Measurements from ENCODE around the gene SHISA9. TPM values are rescaled to one million over a fixed set of nuclear protein-coding genes. Genes with fewer than 3 reads are reported as not detected.

SHISA9 gene
- total RNA-seq, 1 experiment from 2014 or later: not detected

DNA sequence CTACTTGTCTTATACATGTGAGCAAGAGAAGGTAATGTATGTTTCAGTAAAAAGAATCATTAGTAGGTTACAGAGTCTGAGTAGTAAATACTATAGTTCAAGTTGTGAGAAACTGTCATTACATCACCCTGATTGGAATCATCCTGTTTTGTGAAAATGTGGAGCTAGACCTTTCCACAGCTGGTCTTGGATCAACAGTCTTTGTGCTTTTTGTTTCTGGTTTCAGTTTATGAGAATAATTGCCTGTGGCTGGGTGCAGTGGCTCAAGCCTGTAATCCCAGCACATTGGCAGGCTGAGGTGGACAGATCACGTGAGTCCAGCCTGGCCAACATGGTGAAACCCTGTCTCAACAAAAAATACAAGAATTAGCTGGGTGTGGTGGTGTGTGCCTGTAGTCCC is 19.7 kb upstream of the SHISA9 start:
- Histone ChIP-seq H3K9me3 (ENCODE audit: control insufficient read depth in 1 of 2, insufficient read depth in 1 of 2, low read depth in 1 of 2, low read length in 2 of 2) (no peaks in the 10 kb centered on the region), H3K9me2 (ENCODE audit: insufficient read depth) (no peaks in the 10 kb centered on the region), H3K4me3 (replicated peaks in 1 of 2; ENCODE audit: low read depth in 1 of 2, low read length in 2 of 2) (no peak overlapping the region), H3K79me2 (ENCODE audit: insufficient read depth, low read length) (no peaks in the 10 kb centered on the region), H4K20me1 (ENCODE audit: insufficient read depth) (no peaks in the 10 kb centered on the region), H2AFZ (ENCODE audit: low read depth, low read length, poor library complexity, severe bottlenecking) (no peak overlapping the region), H3K4me2 (ENCODE audit: low read length) (no peak overlapping the region), H3K4me1 (ENCODE audit: control insufficient read depth in 1 of 2, insufficient read depth in 2 of 2, low read length in 2 of 2) (no peaks in the 10 kb centered on the region), H3K27ac (ENCODE audit: low read depth, low read length) (no peak overlapping the region), H3K27me3 (ENCODE audit: insufficient read depth, low read length) (peaks cover 3% of the 10 kb centered on the region), H3K36me3 (ENCODE audit: control insufficient read depth in 1 of 2, insufficient read depth in 2 of 2, low read length in 2 of 2) (no peaks in the 10 kb centered on the region), H3K9ac (ENCODE audit: low read length) (no peak overlapping the region)
- DNase-seq (ENCODE audit: low read depth, low spot score) (no peak), ATAC-seq (no peak)
- intact Hi-C loops (cut with micrococcal nuclease): no loop called here
- ChIA-PET CTCF (no interaction called here), RAD21 (ENCODE audit: low non-redundant PET in 1 of 2, low total read pairs in 2 of 2, uncharacterized antibody in 2 of 2, unreplicated experiment in 2 of 2) (no interaction called here), POLR2A (no interaction called here)
- TF ChIP-seq, protein P1, sequence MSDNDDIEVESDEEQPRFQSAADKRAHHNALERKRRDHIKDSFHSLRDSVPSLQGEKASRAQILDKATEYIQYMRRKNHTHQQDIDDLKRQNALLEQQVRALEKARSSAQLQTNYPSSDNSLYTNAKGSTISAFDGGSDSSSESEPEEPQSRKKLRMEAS (IDR thresholded peaks at IDR 0.05): no peak
- TF ChIP-seq FOSL1 (IDR thresholded peaks at IDR 0.05; ENCODE audit: low read depth) (no peak), CBX3 (IDR thresholded peaks at IDR 0.05; ENCODE audit: low read depth) (no peak), SIN3A (IDR thresholded peaks at IDR 0.05; ENCODE audit: low read depth) (no peak), SRF (IDR thresholded peaks at IDR 0.05; ENCODE audit: low read depth) (no peak), TCF7L2 (IDR thresholded peaks at IDR 0.05; ENCODE audit: borderline replicate concordance, extremely low read depth, insufficient read depth, insufficient read length) (no peak)
- BruUV-seq (replicated peaks): no TSS peak

DNA sequence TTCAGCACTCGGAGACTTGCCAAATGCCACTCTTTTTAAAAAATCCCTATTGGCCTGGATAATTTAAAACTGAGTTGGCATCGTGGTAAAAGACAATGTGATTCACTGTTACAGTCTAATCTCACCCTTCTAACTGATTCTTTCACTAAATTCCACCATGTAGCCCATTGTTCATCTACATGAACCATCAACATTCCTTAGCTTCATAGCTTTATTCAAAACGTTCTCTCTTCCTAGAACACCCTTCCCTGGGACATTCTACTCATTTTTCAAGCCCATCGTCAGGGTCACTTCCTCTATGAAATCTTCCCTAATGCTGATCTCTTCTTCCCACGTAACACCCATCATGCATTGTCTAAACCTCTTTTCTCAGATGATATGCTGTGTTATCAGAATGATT is 15.7 kb upstream of the SHISA9 start:
- no peak for ATAC-seq
- TF ChIP-seq, protein P2, sequence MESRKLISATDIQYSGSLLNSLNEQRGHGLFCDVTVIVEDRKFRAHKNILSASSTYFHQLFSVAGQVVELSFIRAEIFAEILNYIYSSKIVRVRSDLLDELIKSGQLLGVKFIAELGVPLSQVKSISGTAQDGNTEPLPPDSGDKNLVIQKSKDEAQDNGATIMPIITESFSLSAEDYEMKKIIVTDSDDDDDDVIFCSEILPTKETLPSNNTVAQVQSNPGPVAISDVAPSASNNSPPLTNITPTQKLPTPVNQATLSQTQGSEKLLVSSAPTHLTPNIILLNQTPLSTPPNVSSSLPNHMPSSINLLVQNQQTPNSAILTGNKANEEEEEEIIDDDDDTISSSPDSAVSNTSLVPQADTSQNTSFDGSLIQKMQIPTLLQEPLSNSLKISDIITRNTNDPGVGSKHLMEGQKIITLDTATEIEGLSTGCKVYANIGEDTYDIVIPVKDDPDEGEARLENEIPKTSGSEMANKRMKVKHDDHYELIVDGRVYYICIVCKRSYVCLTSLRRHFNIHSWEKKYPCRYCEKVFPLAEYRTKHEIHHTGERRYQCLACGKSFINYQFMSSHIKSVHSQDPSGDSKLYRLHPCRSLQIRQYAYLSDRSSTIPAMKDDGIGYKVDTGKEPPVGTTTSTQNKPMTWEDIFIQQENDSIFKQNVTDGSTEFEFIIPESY (IDR thresholded peaks at IDR 0.05; ENCODE audit: extremely low read depth, insufficient replicate concordance, low read length): no peak
- no peak for TF ChIP-seq ZNF274 (IDR thresholded peaks at IDR 0.05; ENCODE audit: low read depth, low read length)
- no peak for TF ChIP-seq EZH2 (IDR thresholded peaks at IDR 0.05)
- no peak for TF ChIP-seq SRF (IDR thresholded peaks at IDR 0.05; ENCODE audit: low read depth)
- TF ChIP-seq, protein P3, sequence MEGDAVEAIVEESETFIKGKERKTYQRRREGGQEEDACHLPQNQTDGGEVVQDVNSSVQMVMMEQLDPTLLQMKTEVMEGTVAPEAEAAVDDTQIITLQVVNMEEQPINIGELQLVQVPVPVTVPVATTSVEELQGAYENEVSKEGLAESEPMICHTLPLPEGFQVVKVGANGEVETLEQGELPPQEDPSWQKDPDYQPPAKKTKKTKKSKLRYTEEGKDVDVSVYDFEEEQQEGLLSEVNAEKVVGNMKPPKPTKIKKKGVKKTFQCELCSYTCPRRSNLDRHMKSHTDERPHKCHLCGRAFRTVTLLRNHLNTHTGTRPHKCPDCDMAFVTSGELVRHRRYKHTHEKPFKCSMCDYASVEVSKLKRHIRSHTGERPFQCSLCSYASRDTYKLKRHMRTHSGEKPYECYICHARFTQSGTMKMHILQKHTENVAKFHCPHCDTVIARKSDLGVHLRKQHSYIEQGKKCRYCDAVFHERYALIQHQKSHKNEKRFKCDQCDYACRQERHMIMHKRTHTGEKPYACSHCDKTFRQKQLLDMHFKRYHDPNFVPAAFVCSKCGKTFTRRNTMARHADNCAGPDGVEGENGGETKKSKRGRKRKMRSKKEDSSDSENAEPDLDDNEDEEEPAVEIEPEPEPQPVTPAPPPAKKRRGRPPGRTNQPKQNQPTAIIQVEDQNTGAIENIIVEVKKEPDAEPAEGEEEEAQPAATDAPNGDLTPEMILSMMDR (IDR thresholded peaks at IDR 0.05 in 2 of 3, conservative IDR thresholded peaks at IDR 0.05 in 1 of 3; ENCODE audit: borderline replicate concordance in 1 of 3, insufficient read depth in 1 of 3, low read depth in 2 of 3, low read length in 2 of 3): no peak
- no peak for TF ChIP-seq ELF1 (IDR thresholded peaks at IDR 0.05; ENCODE audit: borderline replicate concordance, low read depth)
- TF ChIP-seq TCF7L2 (IDR thresholded peaks at IDR 0.05; ENCODE audit: borderline replicate concordance, extremely low read depth, insufficient read depth, insufficient read length): no peak
- TF ChIP-seq, protein P4, sequence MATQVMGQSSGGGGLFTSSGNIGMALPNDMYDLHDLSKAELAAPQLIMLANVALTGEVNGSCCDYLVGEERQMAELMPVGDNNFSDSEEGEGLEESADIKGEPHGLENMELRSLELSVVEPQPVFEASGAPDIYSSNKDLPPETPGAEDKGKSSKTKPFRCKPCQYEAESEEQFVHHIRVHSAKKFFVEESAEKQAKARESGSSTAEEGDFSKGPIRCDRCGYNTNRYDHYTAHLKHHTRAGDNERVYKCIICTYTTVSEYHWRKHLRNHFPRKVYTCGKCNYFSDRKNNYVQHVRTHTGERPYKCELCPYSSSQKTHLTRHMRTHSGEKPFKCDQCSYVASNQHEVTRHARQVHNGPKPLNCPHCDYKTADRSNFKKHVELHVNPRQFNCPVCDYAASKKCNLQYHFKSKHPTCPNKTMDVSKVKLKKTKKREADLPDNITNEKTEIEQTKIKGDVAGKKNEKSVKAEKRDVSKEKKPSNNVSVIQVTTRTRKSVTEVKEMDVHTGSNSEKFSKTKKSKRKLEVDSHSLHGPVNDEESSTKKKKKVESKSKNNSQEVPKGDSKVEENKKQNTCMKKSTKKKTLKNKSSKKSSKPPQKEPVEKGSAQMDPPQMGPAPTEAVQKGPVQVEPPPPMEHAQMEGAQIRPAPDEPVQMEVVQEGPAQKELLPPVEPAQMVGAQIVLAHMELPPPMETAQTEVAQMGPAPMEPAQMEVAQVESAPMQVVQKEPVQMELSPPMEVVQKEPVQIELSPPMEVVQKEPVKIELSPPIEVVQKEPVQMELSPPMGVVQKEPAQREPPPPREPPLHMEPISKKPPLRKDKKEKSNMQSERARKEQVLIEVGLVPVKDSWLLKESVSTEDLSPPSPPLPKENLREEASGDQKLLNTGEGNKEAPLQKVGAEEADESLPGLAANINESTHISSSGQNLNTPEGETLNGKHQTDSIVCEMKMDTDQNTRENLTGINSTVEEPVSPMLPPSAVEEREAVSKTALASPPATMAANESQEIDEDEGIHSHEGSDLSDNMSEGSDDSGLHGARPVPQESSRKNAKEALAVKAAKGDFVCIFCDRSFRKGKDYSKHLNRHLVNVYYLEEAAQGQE (IDR thresholded peaks at IDR 0.05; ENCODE audit: low read depth): no peak
- no peak for TF ChIP-seq SIN3A (IDR thresholded peaks at IDR 0.05; ENCODE audit: low read depth)
- TF ChIP-seq RAD21 (IDR thresholded peaks at IDR 0.05; ENCODE audit: low read depth): no peak

More for the DNA sequence above, 15.7 kb upstream of the SHISA9 start:
- no peak for DNase-seq (ENCODE audit: low read depth, low spot score)
- no peaks in the 10 kb centered on the region for H3K9me2 ChIP-seq (ENCODE audit: insufficient read depth)
- intact Hi-C loops (cut with micrococcal nuclease): no loop called here
- no peaks in the 10 kb centered on the region; the same call in 1 of the 2 replicates for H3K27me3 ChIP-seq (ENCODE audit: insufficient read depth, low read length)
- no peaks in the 10 kb centered on the region for H3K79me2 ChIP-seq (ENCODE audit: insufficient read depth, low read length)
- RAD21 ChIA-PET (ENCODE audit: low non-redundant PET in 1 of 2, low total read pairs in 2 of 2, uncharacterized antibody in 2 of 2, unreplicated experiment in 2 of 2): no interaction called here
- H3K4me2 ChIP-seq (ENCODE audit: low read length): no peak overlapping the region
- H3K4me1 ChIP-seq (ENCODE audit: control insufficient read depth in 1 of 2, insufficient read depth in 2 of 2, low read length in 2 of 2): no peaks in the 10 kb centered on the region
- H3K9me3 ChIP-seq (ENCODE audit: control insufficient read depth in 1 of 2, insufficient read depth in 1 of 2, low read depth in 1 of 2, low read length in 2 of 2): no peaks in the 10 kb centered on the region
- no TSS peak for BruUV-seq (replicated peaks)
- H4K20me1 ChIP-seq (ENCODE audit: insufficient read depth): no peaks in the 10 kb centered on the region
- H3K27ac ChIP-seq (ENCODE audit: low read depth, low read length): no peak overlapping the region
- POLR2A ChIA-PET: no interaction called here
- no peak overlapping the region for H3K9ac ChIP-seq (ENCODE audit: low read length)
- H3K36me3 ChIP-seq (ENCODE audit: control insufficient read depth in 1 of 2, insufficient read depth in 2 of 2, low read length in 2 of 2): no peaks in the 10 kb centered on the region
- H3K4me3 ChIP-seq (replicated peaks in 1 of 2; ENCODE audit: low read depth in 1 of 2, low read length in 2 of 2): no peak overlapping the region
- CTCF ChIA-PET: no interaction called here
- no peak overlapping the region for H2AFZ ChIP-seq (ENCODE audit: low read depth, low read length, poor library complexity, severe bottlenecking)
